Measurements from ENCODE around the gene ADAMTS15.
"Not testable (repeated sequence)": the region's sequence is repeated elsewhere in the genome, so short reads cannot be mapped to it uniquely, and the experiment has no call there.

Gene ADAMTS15

DNA sequence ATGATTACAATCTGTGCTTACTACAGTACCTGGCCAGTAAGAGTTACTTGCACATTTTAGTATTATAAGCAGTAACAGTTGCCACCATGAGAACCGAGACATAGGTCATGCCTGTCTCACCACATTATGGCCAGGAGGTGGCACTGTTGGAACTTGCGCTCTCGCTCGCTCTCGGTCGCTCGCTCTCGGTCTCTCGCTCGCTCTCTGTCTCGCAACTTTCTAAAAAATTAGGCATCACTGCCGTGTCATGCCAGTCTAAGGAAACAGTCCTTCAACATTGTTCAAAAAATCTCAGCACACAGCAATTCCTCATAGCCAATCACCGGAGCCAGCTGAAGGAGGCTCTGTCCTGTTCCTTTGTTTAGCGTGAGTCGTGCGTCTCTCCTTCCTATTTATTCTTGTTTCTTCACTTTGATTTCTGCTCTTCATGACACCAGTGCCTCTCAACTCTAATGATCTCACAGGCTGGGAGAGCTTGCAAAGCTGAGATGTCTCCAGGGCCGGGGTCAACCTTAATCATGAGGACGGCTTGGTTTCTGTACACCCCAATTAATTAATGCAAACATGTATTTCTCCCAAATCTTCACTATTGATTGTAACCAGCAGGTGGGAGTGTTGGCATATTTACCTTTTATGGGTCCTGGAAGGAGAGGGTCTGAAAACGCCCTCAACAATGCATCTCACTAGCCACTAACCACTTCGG is 13.8 kb upstream of the ADAMTS15 start:
- DNase-seq (ENCODE audit: low read depth, low spot score): peak; percentile 25

DNA sequence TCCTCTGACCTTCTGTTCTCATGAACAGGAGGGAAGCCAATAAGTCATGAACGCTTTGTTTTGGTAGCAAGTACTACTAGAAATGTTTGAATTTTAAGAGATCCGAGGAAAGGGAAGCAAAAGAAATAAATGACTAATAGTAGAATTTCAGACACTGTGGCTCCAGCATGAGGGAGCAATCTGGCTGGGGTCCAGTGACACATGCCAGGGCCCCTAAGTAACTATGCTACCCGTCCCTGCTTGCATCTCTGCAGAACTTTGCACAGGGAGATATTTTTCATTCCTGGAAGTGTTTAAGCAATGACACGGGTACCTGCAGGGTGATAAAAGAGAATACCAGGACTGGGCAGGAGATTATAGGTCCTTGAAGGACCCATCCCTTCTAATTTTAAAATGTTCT is 12.8 kb upstream of the ADAMTS15 start:
- DNase-seq (ENCODE audit: low read depth, low spot score): no peak

- DNase-seq (ENCODE audit: low read depth, low spot score): no peak
Observed at GRCh38 chr11:130436171-130436570, 12.3 kb upstream of the ADAMTS15 start.

DNA sequence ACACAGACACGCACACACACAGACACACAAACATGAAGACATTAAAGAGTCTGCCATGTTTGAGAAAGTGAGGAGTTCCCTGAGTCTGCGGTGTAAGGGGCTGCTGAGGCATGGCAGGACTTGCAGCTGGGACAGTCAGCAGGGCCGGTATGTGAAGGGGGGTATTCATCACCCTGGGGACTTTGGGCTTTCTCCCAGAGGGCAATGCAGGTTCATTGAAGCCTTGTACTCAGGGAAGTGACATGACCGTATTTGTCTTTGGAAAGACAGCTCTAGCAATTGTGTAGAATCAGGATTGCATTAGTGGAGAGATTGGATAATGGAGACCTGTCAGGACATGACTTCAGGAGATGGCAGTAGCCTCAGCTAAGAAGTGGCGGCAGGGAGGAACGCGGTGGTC is 10.6 kb upstream of the ADAMTS15 start:
- no peak for DNase-seq (ENCODE audit: low read depth, low spot score)

DNA sequence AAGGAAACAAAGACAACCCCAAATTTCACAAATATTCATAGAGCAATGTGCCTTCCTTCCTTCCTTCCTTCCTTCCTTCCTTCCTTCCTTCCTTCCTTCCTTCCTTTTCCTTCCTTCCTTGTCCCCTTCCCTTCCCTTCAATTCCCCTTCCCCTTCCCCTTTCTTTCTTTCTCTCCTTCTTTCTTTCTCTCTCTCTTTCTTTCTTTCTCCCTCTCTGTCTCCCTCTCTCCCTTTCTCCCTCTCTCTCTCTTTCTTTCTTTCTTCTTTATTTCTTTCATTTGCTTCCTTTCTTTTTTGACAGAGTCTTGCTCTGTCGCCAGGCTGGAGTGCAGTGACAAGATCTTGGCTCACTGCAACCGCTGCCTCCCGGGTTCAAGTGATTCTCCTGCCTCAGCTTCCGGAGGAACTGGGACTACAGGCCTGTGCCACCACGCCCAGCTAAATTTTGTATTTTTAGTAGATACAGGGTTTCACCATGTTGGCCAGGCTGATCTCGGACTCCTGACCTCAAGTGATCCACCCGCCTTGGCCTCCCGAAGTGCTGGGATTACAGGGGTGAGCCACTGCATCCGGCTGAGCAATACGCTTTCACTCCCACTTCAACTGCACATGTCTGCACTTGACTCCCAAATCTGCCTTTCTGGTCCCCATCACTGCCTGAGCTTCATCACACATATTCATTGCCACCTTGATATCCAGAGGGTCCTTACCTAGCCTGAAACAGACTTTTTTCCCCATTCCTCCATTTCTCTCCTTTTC is 9.9 kb upstream of the ADAMTS15 start:
- not testable (repeated sequence) for DNase-seq (ENCODE audit: low read depth, low spot score)

GRCh38 chr11:130439160-130439519 is 9.3 kb upstream of the ADAMTS15 start:
- no peak for DNase-seq (ENCODE audit: low read depth, low spot score)

DNA sequence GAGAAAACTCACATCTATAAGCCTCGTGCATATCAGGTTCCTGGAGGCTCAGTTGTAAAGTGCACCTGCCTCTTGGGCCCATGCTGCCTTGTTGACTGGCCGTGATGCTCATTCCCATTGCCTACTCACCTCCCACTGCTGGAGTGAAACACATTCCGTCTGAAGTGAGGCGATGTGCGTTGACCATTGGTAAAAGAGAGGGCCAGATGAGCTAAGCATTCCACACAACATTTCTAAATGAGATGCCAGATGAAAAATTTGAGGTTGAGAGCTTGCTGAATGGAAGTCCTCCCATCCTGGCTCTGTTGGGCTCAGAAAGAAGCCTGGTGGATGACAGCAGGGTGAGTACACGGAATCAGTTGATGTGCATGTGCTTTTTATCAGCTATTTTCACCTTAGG is 8.6 kb upstream of the ADAMTS15 start:
- DNase-seq (ENCODE audit: low read depth, low spot score): no peak

DNA sequence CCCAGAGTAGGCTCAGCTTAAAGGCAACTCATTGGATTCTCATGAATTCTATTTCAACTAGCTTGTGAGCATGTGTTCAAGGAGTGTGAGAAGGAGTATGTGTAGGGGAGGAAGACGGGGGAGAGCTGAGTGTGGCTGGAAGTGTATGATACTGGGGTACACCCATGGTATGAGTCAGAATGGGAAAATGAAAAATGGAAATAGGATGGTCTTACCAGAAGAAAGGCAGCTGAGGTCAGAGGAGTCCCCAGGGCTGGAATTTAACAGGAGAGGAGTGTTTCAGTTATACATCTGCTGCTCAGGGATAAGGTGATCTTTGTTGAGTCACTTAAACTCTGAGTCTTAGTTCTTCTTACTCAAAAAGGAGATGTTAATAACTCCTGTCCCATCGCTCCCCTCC is 6.7 kb upstream of the ADAMTS15 start:
- DNase-seq (ENCODE audit: low read depth, low spot score): no peak

DNA sequence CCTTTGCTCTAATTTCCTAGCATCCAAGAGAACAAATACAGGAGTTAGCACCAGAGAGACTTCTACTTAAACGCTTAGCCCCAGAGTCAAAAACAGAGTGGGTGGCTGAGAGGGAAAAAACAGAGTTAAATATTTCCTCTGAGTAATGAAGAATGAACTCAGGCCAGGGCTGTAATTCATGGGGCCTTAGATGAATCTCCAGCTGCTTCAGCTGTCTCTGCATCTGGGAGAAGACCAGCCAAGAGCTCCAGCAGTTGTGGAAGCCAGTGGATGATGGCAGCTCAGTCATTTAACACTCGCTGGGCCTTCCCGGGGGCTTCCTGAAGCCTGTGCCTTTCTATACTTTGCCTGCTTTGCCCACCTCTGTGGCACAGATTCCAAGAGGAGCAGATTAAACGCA is 5.7 kb upstream of the ADAMTS15 start:
- DNase-seq (ENCODE audit: low read depth, low spot score): no peak

GRCh38 chr11:130445788-130446187 is 2.7 kb upstream of the ADAMTS15 start:
- no peak for DNase-seq (ENCODE audit: low read depth, low spot score)

DNA sequence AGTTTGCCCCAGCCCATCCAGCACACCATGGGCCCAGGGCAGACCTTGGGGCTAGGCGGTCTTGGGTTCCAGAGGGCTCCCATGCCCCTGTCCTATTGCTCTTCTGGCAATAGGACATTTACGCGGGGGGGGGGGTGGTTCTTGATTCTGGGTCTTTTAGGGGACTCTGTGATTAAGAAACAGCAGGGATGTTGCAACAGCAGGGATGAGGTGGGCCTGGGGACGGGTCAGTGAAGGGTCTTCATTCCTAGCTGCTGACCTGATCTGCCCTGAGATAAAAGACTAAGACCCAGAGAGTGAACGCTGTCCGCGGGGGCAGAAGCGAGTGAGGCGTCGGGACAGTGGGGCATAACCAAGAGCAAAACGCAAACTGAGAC is 418 bp upstream of the ADAMTS15 start:
- no peak for DNase-seq (ENCODE audit: low read depth, low spot score)

- DNase-seq (ENCODE audit: low read depth, low spot score): no peak
Observed at GRCh38 chr11:130449310-130449990, 1.0 kb downstream of the ADAMTS15 start.

DNA sequence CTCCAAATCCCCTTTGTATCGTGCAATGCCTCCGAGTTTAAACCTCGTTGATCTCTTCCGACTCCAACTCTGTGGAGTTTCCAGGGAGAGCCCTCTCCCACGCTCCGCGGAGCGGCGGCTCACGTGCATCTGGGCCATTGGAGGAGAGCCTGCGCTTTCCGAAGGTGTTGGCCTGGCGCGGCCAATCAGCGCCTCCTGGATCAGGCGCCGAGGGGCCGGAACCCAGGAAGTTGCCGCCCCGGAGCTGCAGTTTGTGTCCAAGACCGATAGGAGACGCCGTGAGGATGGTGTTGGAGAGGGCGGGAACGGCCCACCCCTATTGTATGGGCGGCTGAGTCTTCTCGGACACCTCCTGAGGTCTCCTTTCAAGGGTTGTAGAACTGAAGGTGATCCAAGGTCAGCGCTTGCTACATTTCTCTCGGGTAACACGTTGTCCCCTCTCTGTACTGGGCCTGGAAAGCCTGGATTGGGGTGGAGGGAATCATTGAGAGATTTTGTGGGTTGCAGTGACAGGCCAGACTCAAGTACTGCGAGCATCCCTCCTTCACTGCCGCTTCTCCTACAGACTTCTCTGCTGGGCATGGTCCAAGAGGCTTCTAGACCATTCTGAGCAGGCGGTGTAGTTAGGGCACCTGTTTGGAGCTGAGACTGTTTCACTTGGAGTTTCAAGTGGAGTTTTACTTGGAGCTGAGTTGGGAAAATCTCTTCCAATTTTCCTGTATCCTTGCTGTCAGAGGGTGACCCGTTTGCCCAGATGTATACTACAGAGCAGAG is 1.7 kb downstream of the ADAMTS15 start:
- no peak for DNase-seq (ENCODE audit: low read depth, low spot score)

GRCh38 chr11:130451231-130452019 is 3.0 kb downstream of the ADAMTS15 start:
- no peak for DNase-seq (ENCODE audit: low read depth, low spot score)

DNA sequence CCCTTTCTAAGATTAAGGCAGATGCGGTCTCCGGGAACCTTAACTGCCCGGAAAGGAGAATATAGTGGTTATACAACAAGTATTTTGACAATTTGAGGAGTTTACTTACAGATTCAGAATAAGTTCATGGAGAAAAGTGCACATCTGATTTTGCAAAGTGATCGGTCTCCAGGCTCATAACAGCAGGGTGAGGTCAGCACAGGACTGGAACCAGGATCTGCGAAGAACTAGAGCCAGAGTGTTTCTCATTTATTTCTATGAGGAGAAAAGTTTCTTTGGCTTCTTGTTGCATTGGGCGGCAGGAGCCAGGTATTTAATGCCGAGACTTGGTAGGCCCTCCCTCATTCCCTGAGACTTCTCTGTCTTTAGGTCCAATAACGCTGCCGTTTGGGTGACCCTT is 3.7 kb downstream of the ADAMTS15 start:
- no peak for DNase-seq (ENCODE audit: low read depth, low spot score)

DNA sequence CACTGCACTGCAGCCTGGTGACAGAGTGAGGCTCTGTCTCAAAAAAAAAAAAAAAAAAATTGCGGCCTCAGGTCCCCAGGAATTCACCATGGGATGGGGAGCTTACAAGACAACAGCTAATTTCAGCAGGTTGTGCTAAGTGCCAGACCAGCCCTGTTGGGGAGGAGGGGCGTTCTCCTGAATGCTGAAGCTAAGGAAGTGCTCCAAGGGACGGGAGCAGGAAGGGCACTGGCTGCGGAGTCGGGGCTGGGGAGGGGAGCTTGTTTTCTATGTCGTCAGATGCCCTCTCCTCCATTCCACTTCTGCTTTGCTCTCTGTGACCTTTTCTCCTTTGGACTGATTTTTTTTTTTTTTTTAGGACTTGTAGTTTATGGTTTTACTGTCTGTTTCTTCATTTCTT is 4.5 kb downstream of the ADAMTS15 start:
- no peak for DNase-seq (ENCODE audit: low read depth, low spot score)

- no peak for DNase-seq (ENCODE audit: low read depth, low spot score)
Observed at GRCh38 chr11:130454491-130455252, 6.2 kb downstream of the ADAMTS15 start.

- no peak for DNase-seq (ENCODE audit: low read depth, low spot score)
Observed at GRCh38 chr11:130455483-130456127, 7.2 kb downstream of the ADAMTS15 start.

DNA sequence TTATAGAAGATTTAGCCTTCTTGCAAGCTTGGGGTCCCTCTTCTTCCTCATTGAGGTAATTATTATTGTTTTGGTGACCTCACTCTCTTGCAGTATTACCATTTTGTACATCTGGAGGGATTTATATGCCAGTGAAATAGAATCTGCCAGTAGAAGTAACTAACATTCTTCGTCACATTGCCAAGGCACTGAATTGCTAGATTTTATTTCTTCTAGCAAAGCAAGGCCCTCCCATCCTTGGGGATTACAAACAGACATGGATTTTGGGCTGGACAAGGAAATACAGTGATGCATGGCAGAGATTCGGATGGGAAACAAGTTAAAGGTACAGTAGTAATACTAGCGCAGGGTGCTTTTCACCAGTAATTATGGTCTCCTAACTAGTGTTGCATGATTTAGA is 7.8 kb downstream of the ADAMTS15 start:
- DNase-seq (ENCODE audit: low read depth, low spot score): no peak
